NCI-H2029 (cell line): ENCODE data around the gene PSMC3IP.
A peak's percentile ranks its signal among the peaks of the same experiment; 100 is the strongest.

Source experiments
- DNase-seq: peaks from one replicate; lab custom pipeline; 2025; lab: John Stamatoyannopoulos, UW

PSMC3IP gene

GRCh38 chr17:42585353-42585752 lies 7.8 kb upstream of the PSMC3IP start:
- DNase-seq = no peak

DNA sequence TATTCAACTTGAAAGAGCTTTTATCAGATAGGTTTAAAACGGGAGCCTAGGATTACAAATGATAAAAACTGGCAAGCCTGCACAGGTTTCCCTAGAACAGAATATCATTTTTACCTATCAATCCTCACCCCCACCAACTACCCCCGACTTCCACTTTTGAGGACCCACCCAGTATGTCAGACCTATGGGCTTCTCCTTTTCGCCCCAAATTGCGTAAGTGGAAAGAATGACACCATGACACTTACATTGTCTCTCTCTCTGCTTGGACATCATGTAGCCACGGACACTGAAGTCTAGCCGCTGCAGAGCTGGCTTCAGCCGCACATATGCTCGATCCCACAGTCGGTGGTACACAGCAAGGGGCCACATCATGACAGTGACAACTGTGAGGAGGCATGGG lies 7.4 kb upstream of the PSMC3IP start:
- DNase-seq = no peak

- DNase-seq = no peak
Observed at GRCh38 chr17:42581744-42582270, 4.3 kb upstream of the PSMC3IP start.

- DNase-seq = no peak
Observed at GRCh38 chr17:42579794-42580551, 2.4 kb upstream of the PSMC3IP start.

DNA sequence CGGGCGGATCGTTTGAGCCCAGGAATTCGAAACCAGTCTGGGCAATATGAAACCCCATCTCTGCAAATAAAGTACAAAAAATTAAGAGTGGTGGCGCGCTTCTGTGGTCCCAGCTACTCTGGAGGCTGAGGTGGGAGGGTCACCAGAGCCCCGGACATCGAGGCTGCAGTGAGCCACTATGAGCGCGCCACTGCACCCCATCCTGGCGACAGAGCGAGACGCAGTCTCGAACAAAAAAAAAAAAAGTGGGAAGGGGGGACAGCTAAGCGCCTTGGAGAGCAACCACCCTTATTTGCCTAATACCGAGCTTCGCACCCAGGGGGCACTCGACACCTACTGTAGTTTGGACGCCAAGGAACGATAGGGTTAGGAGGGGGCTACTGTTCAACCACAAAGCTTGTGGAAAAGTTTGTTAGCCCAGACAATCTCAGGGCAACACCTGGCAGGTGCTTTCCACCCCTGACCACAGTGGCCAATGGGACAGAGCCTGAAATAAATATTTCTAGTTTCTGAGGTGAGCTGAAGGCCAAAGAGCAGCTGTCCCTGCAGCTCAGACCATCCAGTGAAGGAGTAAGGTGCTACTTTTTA lies 847 bp upstream of the PSMC3IP start:
- peak; percentile 27 for DNase-seq

GRCh38 chr17:42577140-42577531 lies 393 bp downstream of the PSMC3IP start:
- no peak for DNase-seq

DNA sequence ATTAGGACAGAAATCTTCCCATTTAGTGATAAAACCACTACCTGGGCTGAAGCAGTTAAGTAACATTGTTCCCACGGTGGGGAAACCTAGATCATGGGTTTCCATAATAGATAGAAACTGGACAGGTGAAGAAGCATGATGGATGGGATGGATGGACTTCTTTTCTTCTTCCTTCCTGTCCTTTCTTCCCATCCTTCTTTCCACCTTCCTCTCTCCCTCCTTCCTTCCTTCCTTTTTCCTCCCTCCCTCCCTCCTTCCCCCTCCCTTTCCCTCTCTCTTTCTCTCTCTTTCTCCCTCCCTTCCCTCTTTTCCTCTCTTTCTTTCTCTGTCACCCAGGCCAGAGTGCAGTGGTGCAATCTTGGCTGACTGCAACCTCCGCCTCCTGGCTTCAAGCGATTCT lies 3.1 kb downstream of the PSMC3IP start:
- DNase-seq = no peak

GRCh38 chr17:42573095-42573494 lies 4.4 kb downstream of the PSMC3IP start:
- DNase-seq = no peak

DNA sequence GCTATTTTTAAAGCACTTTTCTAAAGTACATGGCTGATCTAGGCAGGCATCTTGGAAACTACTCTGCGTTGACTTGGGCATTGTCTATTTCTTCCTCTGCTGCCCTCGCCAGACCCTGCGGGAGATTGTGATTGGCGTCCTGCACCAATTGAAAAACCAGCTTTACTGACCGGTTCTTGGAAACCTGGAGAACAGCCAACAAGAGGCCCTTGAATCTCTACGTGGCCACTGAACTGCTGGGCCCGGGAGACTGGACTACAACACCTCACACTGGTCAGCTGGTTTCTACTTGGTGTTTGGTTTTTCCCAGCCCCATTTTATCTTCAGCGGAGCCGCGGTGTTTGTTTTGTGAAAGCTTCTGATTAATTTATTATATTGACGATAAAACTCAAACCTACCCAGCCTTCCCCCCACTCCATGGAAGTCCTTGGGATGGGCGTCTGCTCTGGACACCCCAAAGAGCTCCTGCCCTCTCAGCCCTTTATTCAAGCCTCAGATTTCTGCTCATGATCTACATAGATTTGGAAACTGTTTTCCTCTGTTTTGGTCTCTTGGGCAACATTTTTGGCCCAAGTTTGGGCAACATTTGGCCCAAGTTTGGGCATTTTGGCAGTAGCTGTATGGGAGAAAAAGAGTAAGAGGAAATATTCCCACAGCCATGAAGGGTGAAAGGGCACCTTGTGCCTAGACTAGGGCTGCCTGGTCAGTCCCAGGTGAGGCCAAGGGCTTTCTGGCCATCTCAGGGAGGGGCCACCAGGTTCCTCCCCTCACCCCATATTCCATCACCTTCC lies 5.9 kb downstream of the PSMC3IP start:
- DNase-seq = no peak

DNA sequence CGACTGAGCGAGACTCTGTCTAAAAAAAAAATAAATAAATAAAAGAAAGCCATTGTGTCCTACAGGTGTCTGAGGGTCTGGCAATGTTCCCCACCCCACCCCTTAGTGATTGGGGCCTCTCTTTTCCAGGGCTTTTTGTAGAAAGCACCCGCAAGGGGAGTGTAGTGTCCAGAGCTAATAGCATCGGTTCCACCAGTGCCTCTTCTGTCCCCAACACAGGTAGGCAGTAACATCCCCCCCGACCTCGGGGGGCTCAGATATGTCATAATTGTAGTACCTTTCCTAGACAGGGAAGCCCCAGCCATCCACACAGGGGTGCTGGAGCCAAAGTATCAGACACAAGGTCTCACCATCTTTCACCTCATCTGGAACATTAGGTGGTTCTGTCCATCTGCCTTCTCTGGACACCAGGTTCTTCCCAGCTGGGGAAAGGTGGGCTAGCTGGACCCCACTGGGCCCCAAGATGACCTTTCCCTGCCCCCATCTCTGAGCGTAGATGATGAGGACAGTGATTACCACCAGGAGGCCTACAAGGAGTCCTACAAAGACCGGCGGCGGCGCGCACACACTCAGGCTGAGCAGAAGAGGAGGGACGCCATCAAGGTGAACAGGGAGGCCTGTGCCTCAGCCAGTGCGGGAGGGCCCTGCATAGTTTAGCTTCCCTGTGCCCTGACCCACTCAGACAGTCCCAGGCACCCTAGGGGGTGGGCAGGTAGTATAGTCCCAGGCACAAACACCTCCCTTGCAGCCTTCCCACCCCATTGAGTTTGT lies 9.0 kb downstream of the PSMC3IP start:
- no peak for DNase-seq

DNA sequence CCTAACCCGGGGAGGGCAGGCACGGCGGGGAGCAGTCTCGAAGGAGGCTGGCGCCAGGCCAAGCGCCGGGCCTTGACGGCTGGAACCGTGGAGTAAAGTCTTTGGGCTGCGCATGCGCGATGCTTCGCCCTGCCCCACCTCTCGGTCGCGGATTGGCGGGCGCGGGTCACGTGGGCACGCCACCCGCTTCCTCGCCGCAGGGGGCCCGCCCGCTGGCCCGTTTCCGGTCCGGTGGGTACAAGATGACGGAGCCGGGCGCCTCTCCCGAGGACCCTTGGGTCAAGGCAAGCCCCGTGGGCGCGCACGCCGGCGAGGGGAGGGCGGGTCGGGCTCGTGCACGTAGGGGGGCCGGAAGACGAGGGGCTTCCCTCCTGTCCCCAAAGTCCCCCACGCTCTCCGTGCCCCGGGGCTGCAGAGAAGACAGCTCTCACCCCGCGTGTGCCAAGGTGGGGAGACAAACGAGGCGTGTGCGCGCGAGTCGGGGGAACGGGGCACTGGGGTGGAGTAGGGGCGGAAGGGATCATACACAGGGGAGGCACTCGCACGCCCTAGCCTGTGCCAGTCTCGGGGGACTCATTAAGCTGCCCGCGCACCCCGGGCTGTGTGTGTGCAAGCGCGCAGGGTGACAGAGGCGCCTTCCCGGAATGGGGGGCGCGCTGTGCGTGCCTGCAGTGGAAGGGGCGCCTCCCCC lies 10.5 kb downstream of the PSMC3IP start, which contains the start of gene MLX:
Gene MLX, plus strand, starts transcription at position 218 of the 691 bp plus-strand sequence. Its CDS starts 25 bp downstream, at position 243.
- DNase-seq = peak; percentile 87

- no peak for DNase-seq
Observed at GRCh38 chr17:42566215-42566882, 11.2 kb downstream of the PSMC3IP start.

DNA sequence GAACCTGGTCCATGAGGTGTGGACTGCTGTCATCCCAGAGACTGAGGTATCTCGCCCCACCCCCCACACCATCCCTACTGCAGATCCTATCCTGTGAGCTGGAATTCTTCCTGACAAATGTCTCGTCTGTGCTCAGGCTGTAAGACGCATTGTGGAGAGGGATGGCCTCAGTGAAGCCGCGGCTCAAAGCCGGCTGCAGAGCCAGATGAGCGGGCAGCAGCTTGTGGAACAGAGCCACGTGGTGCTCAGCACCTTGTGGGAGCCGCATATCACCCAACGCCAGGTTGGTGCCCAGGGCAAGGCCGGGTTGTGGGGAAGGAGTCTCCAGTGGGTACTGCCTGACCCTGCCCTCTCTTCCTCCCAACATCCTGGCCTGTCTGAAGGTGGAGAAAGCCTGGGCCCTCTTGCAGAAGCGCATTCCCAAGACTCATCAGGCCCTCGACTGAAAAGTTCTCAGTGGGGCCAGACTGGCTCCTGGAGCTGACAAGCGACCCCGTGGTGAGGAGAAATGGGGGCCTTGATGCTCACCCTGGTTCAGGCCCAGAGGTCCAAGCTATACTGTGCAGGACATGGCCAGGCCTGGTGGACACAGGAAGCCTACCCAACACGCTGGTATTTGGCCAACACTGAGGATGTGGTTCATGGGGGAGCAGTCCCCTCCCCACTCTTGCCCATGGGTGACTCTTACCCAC lies 11.9 kb downstream of the PSMC3IP start:
- DNase-seq = no peak

DNA sequence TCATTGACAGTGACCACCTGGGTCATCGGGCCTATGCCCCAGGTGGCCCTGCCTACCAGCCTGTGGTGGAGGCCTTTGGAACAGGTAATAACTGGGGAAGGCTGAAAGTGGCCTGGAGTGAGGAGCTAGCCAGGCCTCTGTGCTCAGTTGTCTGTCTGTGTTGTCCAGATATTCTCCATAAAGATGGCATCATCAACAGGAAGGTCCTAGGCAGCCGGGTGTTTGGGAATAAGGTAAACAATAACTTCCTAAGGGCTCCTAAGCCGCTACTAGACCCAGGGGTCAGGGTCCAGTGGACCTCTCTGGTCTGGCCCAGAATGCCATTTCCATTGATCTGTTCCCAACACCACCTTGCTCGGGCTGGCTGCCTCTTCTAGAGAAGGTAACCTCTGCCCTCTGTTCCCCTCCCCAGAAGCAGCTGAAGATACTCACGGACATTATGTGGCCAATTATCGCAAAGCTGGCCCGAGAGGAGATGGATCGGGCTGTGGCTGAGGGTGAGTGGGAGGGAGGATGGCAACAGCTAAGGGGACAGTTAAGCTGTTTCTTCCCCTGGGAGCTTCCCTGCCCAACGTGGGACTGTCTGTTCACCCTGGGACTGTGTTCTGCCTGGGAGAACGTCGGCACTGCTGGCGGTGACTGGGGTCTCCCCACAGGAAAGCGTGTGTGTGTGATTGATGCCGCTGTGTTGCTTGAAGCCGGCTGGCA lies 12.6 kb downstream of the PSMC3IP start:
- DNase-seq = no peak

DNA sequence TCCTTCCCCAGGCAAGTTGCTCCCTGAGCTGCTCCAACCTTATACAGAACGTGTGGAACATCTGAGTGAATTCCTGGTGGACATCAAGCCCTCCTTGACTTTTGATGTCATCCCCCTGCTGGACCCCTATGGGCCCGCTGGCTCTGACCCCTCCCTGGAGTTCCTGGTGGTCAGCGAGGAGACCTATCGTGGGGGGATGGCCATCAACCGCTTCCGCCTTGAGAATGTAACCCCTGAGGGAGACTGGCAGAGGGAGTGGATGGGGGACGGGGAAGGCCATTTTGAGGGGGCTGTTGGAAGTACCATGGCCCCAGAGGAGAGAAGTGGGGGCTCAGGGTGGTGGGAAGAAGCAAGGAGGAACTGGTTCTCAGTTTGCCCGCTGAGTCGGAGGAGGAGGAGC lies 13.6 kb downstream of the PSMC3IP start:
- DNase-seq = no peak

- peak; percentile 65 for DNase-seq
Observed at GRCh38 chr17:42563543-42563942, 14.0 kb downstream of the PSMC3IP start.

- DNase-seq = no peak
Observed at GRCh38 chr17:42563143-42563509, 14.4 kb downstream of the PSMC3IP start.

DNA sequence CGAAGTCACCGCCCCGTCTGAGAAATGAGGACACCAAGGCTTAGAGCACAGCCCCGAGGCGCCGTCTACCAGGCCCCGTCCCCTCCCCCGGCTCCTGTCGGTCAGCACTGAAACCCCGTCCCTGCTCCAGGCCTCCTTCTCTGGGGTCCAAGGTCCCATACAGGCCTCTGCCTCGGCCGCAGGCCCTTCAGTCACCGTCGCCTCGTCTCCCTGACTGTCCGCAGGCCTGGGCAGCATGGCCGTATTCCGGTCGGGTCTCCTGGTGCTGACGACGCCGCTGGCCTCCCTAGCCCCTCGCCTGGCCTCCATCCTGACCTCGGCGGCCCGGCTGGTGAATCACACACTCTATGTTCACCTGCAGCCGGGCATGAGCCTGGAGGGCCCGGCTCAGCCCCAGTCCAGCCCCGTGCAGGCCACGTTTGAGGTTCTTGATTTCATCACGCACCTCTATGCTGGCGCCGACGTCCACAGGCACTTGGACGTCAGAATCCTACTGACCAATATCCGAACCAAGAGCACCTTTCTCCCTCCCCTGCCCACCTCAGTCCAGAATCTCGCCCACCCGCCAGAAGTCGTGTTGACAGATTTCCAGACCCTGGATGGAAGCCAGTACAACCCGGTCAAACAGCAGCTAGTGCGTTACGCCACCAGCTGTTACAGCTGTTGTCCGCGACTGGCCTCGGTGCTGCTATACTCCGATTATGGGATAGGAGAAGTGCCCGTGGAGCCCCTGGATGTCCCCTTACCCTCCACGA lies 15.0 kb downstream of the PSMC3IP start:
- DNase-seq = peak; percentile 36

DNA sequence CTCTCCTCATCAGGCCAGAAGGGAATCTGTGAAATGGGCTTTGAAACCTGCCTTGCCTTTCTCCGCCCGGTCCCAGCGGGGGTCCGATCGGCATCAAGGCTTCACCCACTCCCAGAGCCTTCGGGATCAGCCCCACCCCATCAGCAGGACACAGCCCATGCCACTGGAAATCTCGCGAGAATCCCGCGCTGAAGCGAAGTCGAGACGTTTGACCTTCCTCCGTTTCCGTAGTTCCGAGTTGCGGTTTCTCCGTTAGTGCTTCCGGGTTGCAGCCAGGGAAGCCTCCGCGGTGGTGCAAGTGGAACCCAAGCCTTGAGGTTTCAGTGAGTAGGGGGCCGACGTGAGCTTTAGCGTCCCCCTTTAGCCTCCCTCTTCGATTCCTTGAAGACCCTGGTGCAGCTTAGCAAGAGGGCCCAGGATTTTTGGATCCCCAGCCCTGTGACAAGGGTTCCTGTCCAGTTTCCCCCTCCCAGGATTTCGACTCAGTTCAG lies 15.6 kb downstream of the PSMC3IP start, which contains the start of gene COASY:
Gene COASY, plus strand, starts transcription at position 252 of the 491 bp plus-strand sequence. CDS start 475 bp downstream, outside the sequence.
- DNase-seq = peak; percentile 93
